ENCODE measurements around the gene DLG2.

DNA sequence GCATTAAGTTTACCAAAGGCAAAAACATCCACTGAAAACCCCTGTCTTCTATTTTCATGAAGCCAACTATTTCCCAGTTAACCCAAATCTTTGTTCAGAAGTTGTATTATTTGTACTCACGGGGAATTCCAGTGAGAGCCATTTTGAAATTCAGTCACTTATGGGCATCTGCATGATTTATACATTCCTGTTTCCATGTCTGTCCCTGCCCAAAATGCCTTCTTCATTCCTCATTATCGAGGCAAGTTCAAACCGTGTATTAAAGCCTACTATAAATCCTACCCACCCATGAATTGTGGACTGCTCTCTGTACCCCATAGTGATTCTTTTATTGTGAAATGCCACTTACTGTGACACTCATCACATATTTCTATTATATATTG, 772.7 kb downstream of the DLG2 start:
- TF ChIP-seq, protein P1, sequence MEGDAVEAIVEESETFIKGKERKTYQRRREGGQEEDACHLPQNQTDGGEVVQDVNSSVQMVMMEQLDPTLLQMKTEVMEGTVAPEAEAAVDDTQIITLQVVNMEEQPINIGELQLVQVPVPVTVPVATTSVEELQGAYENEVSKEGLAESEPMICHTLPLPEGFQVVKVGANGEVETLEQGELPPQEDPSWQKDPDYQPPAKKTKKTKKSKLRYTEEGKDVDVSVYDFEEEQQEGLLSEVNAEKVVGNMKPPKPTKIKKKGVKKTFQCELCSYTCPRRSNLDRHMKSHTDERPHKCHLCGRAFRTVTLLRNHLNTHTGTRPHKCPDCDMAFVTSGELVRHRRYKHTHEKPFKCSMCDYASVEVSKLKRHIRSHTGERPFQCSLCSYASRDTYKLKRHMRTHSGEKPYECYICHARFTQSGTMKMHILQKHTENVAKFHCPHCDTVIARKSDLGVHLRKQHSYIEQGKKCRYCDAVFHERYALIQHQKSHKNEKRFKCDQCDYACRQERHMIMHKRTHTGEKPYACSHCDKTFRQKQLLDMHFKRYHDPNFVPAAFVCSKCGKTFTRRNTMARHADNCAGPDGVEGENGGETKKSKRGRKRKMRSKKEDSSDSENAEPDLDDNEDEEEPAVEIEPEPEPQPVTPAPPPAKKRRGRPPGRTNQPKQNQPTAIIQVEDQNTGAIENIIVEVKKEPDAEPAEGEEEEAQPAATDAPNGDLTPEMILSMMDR (IDR thresholded peaks at IDR 0.05), result no peak
- TF ChIP-seq POLR2A (IDR thresholded peaks at IDR 0.05), result no peak
